Activated CD8-positive, alpha-beta memory T cell treated with anti-CD3 and anti-CD28 coated beads for 1 hour (primary cell): ENCODE results near the gene HS3ST2.
"Not testable (repeated sequence)": the region's sequence is repeated elsewhere in the genome, so short reads cannot be mapped to it uniquely, and the experiment has no call there.

Experiments
- DNase-seq, 2 donors: peaks; one replicate each; pipeline ENCODE4 v3.0.0-alpha.2; 2020; ENCODE audit warnings: low read depth in 1 of 2; ENCODE audit errors: extremely low read depth in 1 of 2

HS3ST2 gene

GRCh38 chr16:22874394-22874793, 60.4 kb downstream of the HS3ST2 start:
- no peak for DNase-seq

DNA sequence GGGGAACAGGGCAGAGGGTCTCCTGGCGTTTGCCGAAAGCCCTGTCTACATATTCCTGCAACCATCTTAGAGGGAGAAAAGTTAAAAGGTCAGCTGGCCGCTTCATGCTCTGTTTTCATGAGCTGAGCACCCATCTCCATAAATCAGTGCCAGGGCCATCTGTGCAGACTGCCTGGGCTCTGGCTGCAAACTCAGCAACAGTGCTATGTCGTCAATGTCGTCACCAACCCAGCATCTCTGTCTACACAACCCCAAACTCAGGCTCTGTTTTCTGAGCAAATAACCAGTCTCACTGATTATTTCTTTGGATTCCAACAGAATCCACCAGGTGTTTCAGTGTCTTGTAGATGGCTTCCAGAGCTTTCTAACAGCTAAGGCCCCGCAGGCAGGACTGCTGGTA, 65.0 kb downstream of the HS3ST2 start:
- no peak for DNase-seq

DNA sequence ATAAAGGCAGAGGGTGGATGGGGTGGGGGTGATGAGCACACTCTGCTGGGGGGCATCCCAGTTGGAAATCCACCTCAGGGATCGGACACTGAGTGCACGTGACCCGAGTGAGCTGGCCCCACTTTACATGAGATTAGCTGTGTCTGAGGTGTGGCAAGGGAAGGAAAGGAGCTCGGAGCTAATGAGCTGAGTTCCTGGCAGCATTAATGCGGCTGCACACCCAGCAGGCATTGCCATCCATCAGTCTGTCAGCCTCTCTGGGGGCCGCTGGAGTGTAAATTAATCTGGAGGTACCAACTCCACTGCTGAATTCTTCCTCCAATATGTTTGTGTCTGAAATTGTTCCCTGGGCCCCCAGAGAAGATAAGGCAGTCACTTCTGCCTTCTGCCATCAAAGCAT, 65.5 kb downstream of the HS3ST2 start:
- DNase-seq, result no peak

DNA sequence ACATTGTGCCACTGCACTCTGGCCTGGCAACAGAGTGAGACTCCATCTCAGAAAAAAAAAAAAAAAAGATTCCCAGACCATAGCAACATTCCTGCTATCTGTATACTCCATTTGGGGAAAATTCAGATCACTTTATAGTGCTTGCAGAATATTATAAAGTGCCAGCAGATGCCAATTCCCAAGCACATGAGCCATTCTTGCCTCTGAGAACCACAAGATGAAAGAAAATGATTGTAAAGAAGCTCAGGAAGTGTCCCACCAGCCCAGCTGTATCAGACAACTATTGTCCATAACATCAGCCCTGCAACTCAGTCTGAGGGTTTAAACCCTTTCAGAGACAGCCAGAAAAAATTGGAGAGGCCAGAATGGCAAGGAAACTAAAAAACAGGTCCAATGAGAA, 69.0 kb downstream of the HS3ST2 start:
- DNase-seq, result no peak

- no peak for DNase-seq
Measured at GRCh38 chr16:22885951-22886350, 72.0 kb downstream of the HS3ST2 start.

GRCh38 chr16:22886927-22887326, 73.0 kb downstream of the HS3ST2 start:
- DNase-seq, result no peak

DNA sequence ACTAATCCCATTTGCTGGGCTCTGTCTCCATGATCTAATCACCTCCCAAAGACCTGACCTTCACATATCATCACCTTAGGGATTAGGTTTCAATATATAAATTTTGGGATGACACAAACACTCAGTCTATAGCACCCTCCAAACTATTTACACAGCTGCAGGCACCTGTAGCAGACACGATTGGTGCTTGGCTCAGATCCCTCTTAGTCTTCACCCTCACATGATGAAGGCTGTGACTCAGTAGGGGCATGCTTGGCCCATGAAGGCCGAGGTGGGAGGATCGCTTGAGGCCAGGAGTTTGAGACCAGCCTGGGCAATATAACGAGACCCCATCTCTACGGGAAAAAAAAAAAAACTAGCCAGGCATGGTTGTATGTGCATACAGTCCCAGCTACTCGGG, 73.5 kb downstream of the HS3ST2 start:
- no peak for DNase-seq

- DNase-seq, result no peak
Measured at GRCh38 chr16:22888791-22889190, 74.8 kb downstream of the HS3ST2 start.

DNA sequence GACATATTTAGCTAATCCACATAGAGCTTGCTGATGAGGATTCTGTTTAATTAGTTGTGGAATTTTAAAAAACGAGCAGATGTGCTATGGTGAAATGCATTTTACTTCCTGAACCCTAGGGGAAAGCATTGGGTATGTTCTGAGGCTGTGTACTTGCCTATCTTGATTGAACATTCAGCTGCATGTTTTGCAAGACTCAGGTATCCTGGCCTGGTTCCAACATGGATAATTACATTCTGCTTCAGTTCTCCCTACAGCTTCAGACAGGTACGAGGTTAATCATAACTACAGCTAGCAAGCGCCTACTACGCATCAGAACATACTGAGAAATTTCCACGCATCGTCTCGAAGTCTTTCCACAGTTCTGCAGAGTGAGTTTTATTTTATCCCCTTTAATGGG, 77.0 kb downstream of the HS3ST2 start:
- DNase-seq, result no peak

- no peak for DNase-seq
Measured at GRCh38 chr16:22897184-22897583, 83.2 kb downstream of the HS3ST2 start.

GRCh38 chr16:22898131-22898530, 84.2 kb downstream of the HS3ST2 start:
- no peak for DNase-seq

- peak in 1 of 2 donors; percentile 14 for DNase-seq
Measured at GRCh38 chr16:22898874-22899348, 84.9 kb downstream of the HS3ST2 start.

DNA sequence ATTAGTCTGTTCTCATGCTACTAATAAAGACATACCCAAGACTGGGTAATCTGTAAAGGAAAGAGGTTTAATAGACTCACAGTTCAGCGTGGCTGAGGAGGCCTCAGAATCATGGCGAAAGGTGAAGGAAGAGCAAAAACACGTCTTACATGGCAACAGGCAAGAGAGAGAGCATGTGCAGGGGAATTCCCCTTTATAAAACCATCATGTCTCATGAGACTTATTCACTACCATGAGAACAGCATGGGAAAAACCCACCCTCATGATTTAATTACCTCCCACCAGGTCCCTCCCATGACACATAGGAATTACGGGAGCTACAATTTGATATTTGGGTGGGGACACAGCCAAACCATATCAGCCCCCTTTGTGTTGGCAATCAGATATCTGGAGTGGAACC, 85.6 kb downstream of the HS3ST2 start:
- not testable (repeated sequence) for DNase-seq

DNA sequence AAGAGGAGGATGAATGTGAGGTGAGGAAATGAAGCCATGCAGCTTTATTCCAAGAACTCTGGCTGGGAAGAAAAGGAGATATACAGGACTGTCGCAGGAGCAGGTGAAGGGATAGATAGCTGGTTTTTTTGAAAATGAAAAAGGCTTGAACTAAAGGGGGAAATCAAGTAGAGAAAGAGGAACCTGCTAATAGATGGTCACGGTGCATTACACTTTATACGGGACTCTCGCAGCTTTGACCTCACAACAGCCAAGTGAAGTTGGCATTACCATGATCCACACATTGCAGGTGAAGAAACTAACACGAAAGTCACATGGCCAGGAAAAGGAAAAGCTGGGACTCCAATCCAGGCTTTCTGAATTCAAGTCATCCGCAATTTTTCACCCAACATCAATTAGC, 86.9 kb downstream of the HS3ST2 start:
- DNase-seq, result no peak

- DNase-seq, result no peak
Measured at GRCh38 chr16:22901563-22901962, 87.6 kb downstream of the HS3ST2 start.

GRCh38 chr16:22903716-22904115, 89.8 kb downstream of the HS3ST2 start:
- no peak for DNase-seq

DNA sequence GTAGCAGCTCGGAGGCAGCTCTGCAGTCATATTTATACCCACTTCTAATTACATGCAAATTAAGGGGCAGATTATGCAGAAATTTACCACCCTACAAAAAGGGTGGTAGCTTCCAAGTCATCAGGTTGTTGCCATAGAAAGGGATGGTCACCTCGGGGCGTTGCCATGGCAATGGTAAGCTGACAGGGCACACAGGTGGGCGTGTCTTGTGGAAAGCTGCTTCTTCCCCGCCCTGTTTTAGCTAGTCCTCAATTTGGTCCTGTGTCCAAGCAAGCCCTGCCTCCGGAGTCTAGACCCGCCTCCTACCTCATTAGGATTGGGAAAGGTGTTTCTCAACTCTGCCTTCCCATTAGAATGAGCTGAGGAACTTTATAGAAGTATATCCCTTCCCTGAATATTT, 98.7 kb downstream of the HS3ST2 start:
- DNase-seq, result no peak

- DNase-seq, result no peak
Measured at GRCh38 chr16:22915003-22915402, 101.0 kb downstream of the HS3ST2 start.

DNA sequence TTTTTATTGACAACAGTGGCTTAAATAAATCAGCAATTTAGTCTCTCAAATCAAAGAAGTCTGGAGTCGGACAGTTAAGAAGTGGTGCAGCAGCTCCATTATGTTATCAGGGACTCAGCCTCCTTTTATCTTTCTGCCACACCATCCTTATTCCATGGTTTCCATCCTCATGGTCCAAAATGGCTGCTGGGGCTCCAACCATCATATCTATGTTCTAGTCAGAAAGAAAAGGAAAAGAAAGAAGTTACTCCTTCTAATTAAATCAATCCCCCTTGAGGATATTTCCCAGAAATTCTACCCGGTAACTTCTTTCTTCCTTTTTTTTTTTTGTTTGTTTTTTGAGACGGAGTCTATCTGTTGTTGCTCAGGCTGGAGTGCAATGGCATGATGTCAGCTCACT, 109.5 kb downstream of the HS3ST2 start:
- no peak for DNase-seq

- no peak for DNase-seq
Measured at GRCh38 chr16:22924492-22924891, 110.5 kb downstream of the HS3ST2 start.

DNA sequence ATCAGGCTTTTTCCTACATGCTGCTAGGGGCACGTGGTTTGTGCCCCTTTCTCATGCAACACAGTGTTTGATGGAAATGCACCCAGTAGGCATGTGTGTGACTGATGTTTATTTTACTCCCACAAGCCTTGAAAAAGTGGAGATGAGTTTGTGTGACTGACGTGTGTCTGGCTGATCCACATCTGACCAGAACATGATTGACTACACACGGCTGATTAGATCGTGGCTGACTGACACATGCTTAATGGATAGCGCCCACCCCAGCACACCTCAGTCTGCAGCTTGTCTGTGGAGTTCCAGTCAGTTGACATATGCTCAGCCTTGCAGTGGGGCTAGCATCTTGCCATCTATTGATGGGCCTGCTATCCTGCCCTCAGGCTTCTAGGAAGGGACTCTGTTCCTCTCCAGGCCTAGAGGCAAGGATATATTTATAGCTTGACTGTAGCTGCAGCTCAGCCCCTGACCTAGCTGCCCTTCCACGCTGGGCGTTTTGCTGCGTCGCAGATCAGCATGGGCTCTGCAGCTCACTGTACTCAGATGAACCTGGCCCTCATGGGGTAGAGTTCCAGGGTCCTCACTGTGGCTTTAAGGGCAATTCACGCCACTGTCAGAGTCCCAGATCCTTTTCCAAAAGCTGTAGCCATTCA, 112.3 kb downstream of the HS3ST2 start:
- DNase-seq, result no peak

GRCh38 chr16:22927306-22927705, 113.3 kb downstream of the HS3ST2 start:
- no peak for DNase-seq

- DNase-seq, result no peak
Measured at GRCh38 chr16:22928882-22929435, 115.0 kb downstream of the HS3ST2 start.
